ENCODE measurements around the gene ERG28.
"Not testable (repeated sequence)": the region's sequence is repeated elsewhere in the genome, so short reads cannot be mapped to it uniquely, and the experiment has no call there.

ERG28 gene

DNA sequence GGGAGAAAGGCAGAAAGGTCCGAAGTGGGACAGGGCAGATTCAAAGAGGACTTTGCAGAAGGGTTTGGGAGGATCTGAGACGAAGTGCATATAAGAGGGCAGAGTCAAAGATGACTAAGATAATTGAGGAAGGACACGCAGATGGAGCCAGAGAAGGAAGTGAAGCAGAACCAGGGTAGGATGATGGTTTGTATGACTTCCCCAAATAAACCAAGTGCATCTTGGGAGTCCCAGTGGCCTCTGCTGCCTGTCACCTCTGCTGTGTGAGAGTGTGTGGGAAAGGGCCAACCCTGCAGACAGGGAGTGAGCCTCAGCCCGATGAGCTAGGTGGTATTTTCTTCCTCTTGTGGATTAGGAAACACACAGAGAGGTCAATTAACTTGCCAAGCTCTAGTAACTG, 45.5 kb downstream of the ERG28 start:
- DNase-seq = no peak

DNA sequence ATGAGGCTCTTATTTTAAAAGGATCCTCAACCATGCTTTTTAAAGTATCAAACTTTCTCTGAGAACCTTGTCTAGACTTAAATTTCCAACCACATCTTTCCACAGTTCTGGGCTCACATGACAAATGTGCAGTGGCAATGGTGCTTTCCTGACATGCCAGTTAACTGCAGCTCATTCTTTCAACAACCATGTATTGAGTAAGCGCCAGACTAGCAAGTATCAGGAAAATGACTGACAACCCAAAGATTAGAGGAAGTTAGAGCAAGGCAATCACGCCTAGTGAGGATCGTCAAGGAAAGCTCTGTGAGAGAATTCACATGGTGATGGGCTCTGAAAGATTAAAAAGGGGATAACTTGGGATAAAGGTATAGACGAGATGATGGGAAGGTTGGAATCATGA, 46.5 kb downstream of the ERG28 start:
- no peak for DNase-seq

DNA sequence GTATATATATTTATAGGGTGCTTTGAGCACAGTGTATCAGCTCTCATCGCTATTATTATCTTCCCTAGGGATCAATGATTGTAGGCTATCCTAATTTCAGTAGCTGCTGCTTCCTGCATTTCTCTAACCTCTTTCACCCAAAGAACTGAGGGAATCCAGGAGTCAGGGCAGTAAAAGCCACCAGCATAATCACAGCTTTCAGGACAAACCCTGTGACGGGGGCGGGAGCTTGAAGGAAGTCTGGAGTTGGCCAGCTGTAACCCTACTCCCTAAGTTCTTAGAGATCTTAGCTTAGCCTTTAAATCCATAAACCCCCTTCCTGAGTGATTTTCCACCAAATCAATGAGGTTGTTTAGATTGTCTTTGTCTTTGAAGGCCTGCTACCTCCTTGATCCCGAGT, 48.5 kb downstream of the ERG28 start:
- DNase-seq = no peak

DNA sequence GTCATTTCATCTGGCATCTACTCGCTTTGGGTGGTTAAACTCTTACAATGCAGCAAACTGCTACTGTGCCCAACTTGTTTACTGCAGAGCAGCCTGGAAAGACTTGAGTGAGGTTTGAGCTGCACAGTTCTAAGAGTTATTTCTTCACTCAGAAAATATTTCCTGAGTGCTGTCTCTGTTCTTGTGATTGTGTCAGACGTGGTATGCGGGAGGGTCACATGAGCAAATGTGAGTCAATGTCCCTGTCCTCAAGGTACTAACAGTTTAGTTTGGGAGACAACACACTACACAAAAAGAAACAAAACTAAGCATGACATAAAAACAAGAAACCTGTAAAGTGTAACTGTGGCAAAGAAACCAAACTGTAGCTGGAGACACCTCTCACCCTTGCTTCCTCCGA, 49.8 kb downstream of the ERG28 start:
- no peak for DNase-seq

DNA sequence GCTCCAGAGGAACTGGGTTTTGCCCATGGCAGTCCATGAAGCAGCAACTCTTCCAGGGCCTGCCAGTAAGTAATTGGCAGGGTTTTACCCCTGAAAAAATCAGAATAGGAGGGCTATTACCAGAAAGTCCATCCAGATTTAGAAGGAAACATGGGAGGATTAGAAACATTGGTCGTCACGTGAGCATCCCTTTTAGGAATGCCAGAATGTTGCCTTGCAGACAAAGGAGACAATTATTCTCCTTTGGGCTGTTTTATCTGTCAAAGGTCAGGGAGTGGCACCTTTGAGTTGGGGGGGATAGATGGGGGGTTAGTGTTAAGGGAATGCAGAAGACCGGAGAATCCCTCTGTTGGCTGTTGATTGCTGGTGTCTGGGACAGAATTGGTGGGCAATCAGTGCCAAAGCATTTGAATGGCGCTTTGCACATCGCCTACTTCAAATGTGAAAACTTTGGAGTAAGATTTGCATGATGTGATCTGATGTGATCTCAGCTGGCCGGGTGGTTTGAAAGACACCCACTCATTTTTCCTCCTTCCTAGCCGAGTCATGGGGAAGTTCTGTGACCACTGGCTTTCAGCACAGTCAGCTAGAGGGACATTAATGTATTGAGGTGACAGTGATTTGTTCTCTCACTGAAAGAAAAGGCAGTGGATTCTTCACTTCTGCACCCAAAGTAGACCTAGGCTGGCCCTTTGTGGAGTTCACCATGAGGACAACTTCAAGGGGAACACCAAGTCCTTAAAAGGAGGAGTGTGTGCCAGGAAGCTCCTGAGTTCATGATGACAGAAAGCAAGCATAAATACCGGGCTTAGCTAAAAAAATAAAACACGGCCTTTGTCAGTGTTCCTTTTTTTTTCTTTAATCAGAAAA, 50.8 kb downstream of the ERG28 start:
- DNase-seq = no peak

DNA sequence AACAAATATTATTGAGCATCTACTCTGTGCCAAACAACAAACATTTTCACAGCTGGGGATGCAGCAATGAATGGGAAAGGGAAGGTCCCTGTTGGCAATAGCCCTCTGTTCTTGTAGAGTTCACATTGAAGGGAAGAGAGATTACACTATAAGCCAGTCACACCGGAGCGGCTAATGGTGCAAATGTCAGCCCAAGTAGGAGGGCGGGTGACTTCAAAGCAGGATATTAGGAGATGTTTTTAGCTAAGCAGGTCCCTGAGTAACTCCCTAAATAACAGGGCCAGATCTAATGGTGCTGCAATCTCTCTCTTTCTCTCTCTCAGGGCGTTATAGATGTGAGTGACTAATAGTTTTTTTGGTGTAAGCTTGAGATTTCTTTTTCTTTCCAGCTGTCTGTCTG, 51.6 kb downstream of the ERG28 start:
- DNase-seq = no peak

DNA sequence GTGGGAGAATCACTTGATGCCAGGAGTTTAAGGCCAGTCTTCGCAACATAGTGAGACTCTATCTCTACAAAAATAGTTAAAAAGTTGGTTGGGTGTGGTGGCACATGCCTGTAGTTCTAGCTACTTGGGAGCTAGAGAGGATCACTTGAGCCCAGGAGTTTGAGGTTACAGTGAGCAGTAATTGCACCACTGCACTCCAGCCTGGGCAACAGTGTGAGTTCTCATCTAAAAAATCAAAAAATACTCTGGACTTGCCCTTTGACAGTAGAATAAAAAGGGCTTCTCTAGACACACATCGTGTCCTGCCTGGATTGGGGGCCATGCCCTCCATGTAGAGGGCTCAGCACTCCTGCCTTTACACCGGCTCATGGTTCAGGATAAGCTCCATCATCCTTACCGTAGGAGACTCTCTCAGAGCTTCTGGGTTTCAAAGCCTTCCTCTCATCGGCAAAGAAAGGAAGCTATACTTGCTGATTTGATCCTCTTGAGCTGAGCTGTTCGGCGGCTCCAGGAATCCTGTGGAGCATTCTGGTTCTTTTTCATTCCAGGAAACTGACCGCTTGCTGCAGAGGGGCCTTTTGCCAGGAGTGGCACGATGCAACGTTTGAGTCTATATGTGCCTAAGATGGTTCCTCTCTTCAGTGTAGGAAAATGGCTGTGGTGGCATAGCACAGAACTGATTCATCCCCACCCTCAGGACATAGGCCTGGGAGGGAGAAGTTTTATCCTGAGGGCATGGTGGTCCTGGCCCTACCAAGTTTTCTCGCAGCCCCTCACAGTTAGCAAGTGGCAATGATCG, 52.6 kb downstream of the ERG28 start:
- no peak for DNase-seq

DNA sequence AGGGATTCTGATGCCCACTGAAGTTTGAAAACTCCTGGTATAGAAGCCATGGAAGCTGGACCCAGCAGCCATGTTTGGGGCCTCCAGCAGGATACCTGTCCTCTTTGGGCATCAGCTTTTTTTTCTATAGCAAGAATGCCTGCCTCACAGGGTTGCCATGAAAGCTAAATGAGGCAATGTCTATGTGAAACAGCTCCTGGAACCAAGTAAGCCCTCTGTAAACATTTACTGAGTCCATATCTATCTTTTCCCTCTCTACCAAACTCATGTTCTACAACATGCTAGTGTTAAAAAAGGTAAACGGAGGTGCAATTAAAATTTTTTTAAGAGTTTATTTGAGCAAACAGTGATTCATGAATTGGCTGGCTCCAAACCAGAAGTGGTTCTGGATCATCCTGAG, 53.6 kb downstream of the ERG28 start:
- no peak for DNase-seq

DNA sequence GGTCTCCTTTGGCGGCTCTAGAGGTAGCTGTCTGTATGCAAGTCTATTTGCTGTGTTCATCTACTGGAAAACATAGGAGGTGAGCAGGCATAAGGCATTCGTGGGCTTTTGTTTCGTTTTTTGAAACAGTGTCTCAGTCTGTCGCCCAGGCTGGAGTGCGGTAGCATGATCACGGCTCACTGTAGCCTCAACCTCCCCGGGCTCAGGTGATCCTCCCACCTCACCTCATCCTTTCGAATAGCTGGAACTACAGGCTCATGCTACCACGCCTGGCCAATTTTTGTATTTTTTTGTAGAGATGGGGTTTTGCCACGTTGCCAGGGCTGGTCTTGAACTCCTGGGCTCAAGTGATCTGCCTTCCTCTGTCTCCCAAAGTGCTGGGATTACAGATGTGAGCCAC, 54.8 kb downstream of the ERG28 start:
- no peak for DNase-seq

DNA sequence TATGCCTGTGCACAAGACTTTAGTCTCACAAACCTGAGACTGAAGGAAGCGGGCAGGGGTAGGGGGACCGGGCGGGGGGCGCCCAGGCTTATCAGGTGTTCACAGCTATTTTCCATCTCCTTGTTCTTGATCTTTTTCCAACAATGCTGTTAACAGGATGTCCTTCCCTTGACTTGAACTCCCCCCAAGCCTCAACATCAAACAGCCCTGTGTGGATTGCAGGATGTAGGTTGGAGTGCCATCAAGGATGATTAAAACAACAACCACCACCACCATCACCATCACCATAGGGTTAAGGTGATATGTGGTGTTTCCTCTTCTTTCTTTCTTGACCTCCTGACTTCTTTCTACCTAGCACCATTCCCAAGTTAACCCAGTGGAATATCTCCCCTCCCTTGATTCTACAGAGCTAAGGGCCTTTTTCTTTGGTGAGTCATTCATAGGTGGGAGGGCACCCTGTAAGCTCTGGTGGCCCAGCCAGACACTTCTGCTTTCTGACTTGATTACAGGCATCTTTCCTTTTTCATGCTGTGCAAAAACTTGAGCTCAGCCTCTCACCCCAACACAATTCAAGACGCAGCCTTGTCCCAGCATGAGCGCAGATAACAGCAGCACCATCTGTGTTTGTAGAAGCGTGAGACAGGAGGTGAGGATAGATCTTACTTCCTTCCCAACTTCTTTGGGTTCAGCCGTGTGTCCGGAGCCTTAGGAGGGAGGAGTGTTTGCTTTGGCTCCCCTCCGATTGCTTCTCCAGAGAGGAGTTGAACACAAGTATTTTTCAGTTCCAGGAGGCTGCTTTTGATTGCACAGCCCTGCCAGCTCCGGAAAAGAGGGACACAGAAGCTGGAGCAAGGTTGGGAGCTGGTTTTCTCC, 55.5 kb downstream of the ERG28 start:
- DNase-seq = no peak

DNA sequence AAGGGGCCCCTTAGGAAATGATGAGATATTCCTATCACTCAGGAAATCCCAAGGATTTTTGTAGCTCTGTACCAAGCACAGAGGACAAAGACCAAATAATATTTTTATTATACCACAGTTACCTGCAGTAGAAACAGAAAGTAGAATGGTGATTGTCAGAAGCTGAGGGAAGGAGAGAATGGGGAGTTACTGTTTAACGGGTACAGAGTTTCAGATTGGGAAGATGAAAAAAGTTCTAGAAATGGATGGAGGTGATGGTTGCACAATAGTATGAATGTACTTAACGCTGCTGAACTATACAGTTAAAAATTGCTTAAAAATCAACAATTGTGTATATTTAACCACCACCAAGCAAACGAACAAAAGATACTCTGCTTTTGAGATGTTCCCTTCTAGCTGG, 58.2 kb downstream of the ERG28 start:
- no peak for DNase-seq

DNA sequence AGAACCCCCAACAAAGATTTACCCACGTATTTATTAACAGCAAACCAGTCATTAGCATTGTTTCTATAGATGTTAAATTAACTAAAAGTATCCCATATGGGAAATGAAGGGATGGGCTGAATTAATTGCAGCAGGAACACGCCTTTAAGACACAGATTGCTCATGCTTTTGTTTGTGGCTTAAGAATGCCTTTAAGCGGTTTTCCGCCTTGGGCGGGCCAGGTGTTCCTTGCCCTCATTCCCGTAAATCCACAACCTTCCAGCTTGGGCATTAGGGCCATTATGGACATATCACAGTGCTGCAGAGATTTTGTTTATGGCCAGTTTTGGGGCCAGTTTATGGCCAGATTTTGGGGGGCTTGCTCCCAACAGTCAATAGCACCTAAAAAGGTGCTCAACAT, 59.6 kb downstream of the ERG28 start:
- DNase-seq = not testable (repeated sequence)

DNA sequence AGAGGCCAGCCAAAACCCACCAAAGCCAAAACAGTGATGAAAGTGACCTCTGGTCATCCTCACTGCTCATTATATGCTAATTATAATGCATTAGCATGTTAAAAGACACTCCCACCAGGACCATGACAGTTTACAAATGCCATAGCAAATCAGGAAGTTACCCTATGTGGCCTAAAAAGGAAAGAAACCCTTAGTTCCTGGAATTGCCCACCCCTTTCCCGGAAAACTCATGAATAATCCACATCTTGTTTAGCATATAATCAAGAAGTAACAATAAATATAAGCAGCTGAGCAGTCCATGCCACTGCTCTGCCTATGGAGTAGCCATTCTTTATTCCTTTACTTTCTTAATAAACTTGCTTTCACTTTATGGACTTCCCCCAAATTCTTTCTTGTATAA, 60.6 kb downstream of the ERG28 start:
- DNase-seq = not testable (repeated sequence)
